Measurements from ENCODE around the gene PDE4B. TPM values are rescaled to one million over a fixed set of nuclear protein-coding genes. Genes with fewer than 3 reads are reported as not detected.

PDE4B gene
- total and polyA plus RNA-seq, 9 of the 15 experiments (the other 6 are each of a cell fraction or from before 2014, with no cell fraction given), result 0.09 TPM; not detected in 8

- Histone ChIP-seq H3K27ac (ENCODE audit: extremely low read depth, low read depth, low read length) (no peak overlapping the region), H3K9me3 (replicated peaks; ENCODE audit: control insufficient read depth, insufficient read depth, low read depth, low read length) (no peaks in the 10 kb centered on the region; the same call in 1 of the 2 replicates), H3K36me3 (ENCODE audit: control insufficient read depth, insufficient read depth, low read length) (no peaks in the 10 kb centered on the region), H3K4me1 (replicated peaks in 1 of 2; ENCODE audit: control insufficient read depth in 2 of 2, insufficient read depth in 2 of 2, low read length in 2 of 2) (no peaks in the 10 kb centered on the region; a peak in 1 of 5 replicates), H3K79me2 (ENCODE audit: control insufficient read depth, insufficient read depth, low read length) (no peaks in the 10 kb centered on the region), H3K4me3 (no peak overlapping the region), H3K9ac (ENCODE audit: insufficient read depth in 1 of 2, low read depth in 2 of 2, low read length in 2 of 2) (no peak overlapping the region), H2AFZ (ENCODE audit: low read depth, low read length) (no peak overlapping the region), H4K20me1 (replicated peaks; ENCODE audit: control insufficient read depth, insufficient read depth, low read length) (no peaks in the 10 kb centered on the region), H3K9me1 (ENCODE audit: control insufficient read depth, insufficient read depth, low read length) (peaks cover 3% of the 10 kb centered on the region), H3K4me2 (ENCODE audit: insufficient read depth, low read length) (no peak overlapping the region), H3K27me3 (ENCODE audit: control insufficient read depth in 2 of 2, insufficient read depth in 2 of 2, low read length in 2 of 2) (no peaks in the 10 kb centered on the region)
- BruUV-seq (replicated peaks), result no TSS peak
- ChIA-PET CTCF (ENCODE audit: low intra/inter-chr PET ratio) (no interaction called here), POLR2A (no interaction called here)
- DNase-seq (ENCODE audit: extremely low read depth in 1 of 4, low spot score in 3 of 4) (no peak), FAIRE-seq (no peak), ATAC-seq (no peak)
- in situ Hi-C loops (cut with MboI) (no loop called here), intact Hi-C loops (cut with micrococcal nuclease) (no loop called here)
- TF ChIP-seq, protein P1, sequence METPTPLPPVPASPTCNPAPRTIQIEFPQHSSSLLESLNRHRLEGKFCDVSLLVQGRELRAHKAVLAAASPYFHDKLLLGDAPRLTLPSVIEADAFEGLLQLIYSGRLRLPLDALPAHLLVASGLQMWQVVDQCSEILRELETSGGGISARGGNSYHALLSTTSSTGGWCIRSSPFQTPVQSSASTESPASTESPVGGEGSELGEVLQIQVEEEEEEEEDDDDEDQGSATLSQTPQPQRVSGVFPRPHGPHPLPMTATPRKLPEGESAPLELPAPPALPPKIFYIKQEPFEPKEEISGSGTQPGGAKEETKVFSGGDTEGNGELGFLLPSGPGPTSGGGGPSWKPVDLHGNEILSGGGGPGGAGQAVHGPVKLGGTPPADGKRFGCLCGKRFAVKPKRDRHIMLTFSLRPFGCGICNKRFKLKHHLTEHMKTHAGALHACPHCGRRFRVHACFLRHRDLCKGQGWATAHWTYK (CRISPR knock-in tag; IDR thresholded peaks at IDR 0.05), result no peak
- TF ChIP-seq CEBPG (CRISPR knock-in tag; IDR thresholded peaks at IDR 0.05) (no peak), CEBPG (tag; conservative IDR thresholded peaks at IDR 0.05 in 1 of 2, IDR thresholded peaks at IDR 0.05 in 1 of 2) (peak in 1 of 2 experiments; percentile 85; a peak in 2 of 4 replicates), HMGN3 (IDR thresholded peaks at IDR 0.05; ENCODE audit: borderline replicate concordance, extremely low read depth, insufficient read length, low read depth, low read length) (no peak), HNRNPLL (IDR thresholded peaks at IDR 0.05; ENCODE audit: low read depth, low read length, poor library complexity, severe bottlenecking) (no peak), RERE (CRISPR knock-in tag; IDR thresholded peaks at IDR 0.05; ENCODE audit: borderline replicate concordance) (no peak), CEBPB (tag; IDR thresholded peaks at IDR 0.05) (peak; percentile 62)
- WGBS (ENCODE audit: insufficient coverage, low coverage, missing lambda C conversion rate), result 3% methylated on average over 3 of the region's 3 CpGs
Observed at GRCh38 chr1:66416295-66416694, 623.6 kb downstream of the PDE4B start.
